Endometrium (tissue), 2 donors: ENCODE measurements around the gene SLC29A3.
"Not testable (repeated sequence)": the region's sequence is repeated elsewhere in the genome, so short reads cannot be mapped to it uniquely, and the experiment has no call there.

Source experiments
- FAIRE-seq: peaks from 2 replicates; lab custom pipeline; 2012; peaks lifted over from hg19 to GRCh38; lab: Jason Lieb, UNC
- donor health status: control.
- donor health status: control.

The SLC29A3 gene

DNA sequence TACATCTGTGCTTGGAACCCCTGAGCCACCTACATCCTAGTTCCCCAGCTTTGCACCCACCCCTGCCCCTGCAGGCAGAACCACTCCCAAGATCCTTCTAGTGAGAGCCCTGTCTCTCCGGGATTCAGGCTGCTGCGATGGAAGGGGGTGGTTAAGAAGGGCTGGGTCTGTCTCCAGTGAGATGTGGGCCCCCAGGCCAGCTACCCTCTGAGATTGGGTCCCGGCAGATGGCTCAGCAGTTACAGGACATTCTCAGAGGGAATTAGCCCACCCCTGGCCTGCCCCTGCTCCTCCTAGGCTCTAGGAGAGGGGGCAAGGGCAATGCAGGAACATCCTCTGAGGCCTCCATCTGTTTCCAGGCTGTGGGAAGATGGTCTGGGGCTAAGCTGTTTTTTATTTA, 27.7 kb downstream of the SLC29A3 start:
- no peak for FAIRE-seq

DNA sequence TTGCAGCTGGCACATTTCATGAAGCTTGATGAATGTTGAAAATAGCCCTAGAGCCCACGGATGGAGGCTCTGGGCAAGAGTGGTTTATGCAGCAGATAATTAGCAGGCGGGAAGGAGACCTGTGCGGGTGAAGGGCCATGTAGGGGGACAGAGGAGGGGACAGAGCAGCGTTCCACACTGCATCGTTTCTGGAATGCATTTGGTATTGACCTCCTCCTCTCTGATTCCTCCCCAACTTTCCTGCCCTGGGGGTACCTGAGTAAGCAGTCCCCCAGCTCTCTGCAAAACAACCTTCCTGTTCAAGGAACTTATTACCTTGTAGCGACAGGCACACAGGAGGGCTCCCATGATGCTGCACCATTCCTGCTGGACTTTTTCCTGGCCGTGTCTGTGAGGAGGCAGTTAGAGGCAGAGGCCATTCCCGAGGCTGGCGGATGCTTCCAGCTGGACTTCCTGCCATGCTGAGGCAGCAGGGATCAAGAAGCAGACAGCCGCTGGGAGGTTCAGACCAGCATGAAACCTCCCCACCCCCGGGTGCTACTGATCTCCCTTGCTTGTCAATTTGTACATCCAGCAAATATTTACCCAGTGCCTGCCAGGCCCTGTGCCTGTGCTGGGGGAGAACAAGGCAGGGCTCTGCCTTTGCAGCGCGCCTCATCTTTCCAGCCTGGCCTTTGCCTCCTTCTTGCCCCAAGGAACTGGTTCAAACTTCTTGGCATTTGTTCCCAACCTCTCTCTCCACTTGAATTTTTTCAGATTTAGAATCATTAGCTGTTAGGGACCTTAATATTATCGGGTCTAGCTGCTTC, 28.7 kb downstream of the SLC29A3 start:
- FAIRE-seq: no peak

DNA sequence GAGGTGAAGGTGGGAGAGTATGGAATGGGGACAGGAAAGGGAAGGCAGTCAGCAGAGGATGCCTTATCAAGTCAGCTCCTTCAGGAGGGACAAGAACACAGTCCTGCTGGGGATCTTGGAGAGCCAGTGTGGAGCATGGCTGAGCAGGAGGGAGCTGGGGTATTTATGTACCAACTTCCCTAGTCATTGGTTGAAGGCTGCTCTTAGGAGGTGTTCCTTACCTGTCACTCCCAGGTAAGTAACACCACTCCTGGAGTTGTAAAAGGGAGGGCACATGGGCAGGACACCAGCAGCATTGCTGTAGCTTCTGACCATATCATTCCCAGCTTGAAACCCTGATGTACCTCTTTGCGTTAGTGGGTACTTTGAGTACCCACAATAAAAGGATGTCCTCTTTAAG, 29.8 kb downstream of the SLC29A3 start:
- FAIRE-seq: no peak

DNA sequence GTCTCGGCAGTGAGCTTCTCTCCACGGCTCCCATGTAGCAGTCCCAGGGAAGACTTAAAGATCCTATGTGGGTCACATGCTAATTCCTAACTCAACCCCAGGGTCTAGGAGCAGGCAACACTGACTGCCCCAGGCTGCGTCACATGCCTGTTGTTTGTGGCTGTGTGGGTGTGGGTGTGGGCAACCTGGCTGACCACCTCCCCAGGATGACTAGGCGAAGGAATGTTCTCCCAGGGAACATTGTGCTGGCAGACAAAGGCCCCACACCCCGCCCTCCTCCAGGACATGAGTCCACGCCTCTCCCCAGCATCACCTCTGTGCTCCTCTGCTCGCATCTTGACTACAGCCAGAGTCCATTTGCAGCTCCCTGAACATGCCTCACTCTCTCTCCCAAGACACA, 30.3 kb downstream of the SLC29A3 start:
- FAIRE-seq: no peak

DNA sequence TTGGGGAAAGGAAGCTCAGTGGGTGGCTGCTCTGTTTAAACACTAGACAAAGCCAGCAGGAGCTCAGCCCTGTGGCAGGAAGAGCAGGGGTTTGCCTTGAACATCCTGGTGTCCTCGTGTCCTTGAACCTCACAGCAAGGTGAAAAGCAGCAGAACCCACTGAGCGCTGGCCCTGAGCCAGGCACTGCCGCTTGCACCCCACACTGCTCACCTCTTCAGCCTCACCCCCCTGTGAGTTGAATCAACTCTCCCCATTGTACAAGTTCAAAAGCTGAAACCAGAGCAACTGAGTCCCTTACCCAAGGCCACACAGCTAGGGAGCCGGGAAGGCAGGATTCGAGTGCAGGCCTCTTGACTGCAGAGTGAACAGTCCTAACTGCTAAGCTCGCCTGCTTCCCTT, 32.0 kb downstream of the SLC29A3 start:
- FAIRE-seq: no peak

DNA sequence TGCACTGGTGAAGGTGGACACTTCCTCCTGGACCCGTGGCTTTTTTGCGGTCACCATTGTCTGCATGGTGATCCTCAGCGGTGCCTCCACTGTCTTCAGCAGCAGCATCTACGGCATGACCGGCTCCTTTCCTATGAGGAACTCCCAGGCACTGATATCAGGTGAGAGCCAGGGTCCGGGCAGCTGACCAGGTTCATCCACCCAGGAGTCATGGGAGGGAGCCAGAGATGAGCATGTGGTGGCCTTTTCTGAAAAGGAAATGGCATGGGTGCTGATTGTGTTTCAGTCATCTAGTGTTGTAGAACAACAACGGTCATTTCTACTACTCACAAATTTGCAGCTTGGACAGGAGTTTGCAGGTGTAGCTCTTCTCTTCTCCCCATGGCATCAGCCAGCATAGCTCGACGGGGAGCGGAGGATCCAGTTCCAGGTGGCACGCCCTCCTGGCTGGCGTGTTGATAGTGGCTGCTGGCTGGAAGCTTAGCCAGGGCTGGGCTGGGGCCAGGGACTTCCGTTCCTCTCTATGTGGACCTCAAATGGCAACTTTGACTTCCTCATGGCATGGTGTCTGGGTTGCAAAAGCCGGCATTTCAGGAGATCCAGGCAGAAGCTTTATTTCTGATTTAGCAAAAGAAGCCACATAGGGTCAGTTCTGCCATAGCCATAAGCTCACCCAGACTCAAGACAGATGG, 32.7 kb downstream of the SLC29A3 start:
- FAIRE-seq: no peak

DNA sequence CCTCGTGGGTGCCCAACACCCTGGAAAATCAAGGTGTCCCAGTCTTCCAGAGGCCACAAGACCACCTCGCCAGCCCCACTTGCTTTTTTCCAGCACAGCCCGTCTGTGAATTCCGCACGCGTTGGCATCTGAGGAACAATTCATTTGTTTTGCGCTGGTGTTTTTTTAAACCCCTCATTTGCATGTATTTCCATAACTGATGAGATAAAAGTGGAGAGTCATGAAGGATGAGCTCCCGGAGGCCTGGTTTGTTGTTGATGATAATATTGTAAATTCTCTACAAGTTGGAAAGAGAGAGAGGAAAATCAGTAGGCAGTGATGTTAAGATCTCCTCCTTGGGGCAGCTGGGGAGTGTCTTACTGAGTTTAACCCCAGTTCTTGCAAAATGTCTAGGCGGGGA, 34.6 kb downstream of the SLC29A3 start:
- no peak for FAIRE-seq

DNA sequence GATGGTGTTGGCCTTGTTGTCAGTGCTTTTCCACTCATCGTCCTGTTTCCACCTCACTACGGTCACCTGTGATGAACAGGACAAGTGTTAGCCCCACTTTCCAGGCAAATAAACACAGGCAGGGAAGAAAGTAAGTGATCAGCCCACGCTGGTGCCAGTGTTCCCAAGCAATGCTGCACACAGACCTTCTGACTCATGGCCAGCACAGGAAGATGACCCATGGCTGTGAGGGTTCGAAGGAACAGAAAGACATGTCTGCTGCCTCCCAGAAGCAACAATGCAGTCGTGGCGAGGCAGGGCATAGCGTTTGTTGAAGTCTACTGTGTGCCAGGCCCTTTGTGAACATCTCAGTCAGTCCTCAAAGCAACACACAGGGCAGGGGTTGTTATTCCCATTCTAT, 35.7 kb downstream of the SLC29A3 start:
- FAIRE-seq: no peak

DNA sequence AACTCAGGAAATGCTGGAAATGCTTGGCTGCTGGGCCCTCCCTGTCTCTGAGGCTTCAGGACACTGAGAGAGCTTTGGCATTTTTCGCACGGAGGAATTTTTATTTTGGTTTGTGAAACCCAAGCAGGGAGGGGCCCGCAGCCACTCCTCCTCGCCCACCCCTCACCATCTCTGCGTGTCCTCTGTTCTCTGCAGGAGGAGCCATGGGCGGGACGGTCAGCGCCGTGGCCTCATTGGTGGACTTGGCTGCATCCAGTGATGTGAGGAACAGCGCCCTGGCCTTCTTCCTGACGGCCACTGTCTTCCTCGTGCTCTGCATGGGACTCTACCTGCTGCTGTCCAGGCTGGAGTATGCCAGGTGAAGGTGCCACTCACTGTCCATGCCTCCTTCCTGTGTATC, 36.8 kb downstream of the SLC29A3 start:
- FAIRE-seq: no peak

DNA sequence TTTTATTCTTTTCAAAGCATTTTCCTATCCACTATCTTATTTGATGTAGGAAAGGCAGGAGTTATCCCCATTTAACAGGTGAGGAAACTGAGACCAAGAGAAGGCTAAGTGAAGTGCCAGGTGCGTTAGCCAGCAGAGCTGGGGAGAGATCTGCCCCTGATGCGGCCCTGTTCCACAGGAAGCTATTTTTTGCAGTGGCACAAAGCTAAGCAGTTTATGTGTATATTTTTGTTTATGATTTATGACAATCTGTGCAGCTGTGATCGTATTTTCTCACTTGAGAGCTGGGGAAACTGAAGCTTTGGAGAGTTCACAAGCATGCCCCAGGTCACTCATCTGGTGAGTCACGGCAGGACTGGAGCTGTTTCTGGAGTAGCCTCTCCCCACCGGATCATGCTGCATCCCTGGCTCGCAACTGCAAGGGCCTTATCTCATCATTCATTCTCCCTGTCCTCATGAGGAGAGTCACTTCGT, 38.8 kb downstream of the SLC29A3 start:
- no peak for FAIRE-seq

DNA sequence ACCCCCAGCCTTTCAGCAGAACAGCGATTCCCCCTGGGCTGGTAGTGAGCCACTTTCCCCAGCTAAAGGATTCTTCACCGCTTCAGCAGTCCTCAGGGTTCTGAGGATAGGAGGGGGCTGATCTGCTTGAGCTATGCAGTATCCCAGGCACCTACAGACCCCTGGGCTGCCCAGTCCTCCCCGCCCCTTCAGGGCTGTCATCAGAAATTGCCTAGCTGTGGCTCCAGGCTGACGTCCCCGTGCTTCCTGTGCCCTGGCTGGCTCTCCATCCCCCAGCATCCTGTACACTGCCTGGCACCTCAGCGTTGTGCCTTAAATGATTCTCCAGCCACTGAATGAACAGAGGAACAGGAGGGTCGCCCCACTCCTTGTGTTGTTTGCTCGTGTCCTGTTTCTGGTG, 39.2 kb downstream of the SLC29A3 start:
- FAIRE-seq: no peak

DNA sequence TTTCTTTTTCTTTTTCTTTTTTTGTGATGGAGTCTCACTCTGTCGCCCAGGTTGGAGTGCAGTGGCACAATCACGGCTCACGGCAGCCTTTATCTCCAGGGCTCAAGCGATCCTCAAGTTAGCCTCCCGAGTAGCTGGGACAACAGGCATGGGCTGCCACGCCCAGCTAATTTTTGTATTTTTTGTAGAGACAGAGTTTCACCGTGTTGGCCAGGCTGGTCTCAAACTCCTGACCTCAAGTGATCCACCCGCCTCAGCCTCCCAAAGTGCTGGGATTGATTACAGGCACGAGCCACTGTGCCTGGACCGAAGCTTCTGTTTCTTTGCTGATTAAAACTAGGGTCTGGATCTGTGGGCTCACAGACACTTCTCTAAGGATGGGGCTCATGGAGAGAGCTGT, 39.8 kb downstream of the SLC29A3 start:
- not testable (repeated sequence) for FAIRE-seq

DNA sequence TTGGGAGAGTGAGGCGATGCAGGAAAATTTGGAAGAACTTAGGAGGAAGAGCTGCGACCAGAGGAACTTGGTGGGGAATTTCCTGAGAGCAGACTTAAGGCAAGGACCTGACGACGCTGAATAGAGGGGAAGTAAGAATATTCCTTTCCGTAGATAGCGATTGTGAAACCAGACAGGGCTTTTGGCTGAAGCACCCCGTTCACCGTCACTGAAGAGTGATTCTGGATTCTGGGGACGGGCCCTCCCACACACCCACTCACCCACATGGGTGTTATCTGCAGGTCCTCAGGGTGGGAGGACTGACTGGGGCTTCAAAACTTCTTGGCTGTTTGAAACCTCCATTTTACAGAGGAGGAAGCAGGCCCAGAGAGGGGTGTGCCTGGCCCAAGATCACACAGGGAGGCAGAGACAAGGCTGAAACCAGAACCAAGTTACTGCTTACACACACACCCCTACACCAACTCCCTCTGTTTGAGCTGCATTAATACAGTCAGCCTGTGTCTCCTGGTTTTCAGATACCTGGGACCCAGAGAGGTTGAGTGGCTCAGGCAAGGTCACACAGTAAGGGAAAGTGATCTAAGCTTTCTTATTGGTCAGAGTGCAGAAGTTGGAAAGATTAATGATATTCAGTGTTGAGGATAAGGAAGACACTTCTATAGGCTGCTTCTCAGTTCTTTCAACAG, 40.4 kb downstream of the SLC29A3 start:
- no peak for FAIRE-seq

DNA sequence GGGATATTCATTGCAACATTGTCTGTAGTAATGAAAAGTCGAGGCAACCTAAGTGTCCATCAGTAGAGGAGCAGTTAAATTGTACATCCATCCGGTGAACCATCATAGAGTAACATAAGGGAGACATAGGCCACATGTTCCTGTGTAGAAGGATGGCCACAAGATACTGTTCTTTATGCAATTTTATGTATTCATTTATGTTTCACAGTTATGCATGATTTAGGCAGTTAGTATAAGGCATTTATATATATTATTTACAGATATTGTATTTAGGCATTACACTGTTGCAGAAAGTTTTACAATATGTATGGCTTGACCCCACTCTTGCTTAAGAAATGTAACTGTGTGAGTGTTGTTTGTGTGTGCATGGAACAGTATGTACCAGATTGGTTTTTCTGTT, 41.7 kb downstream of the SLC29A3 start:
- FAIRE-seq: no peak

DNA sequence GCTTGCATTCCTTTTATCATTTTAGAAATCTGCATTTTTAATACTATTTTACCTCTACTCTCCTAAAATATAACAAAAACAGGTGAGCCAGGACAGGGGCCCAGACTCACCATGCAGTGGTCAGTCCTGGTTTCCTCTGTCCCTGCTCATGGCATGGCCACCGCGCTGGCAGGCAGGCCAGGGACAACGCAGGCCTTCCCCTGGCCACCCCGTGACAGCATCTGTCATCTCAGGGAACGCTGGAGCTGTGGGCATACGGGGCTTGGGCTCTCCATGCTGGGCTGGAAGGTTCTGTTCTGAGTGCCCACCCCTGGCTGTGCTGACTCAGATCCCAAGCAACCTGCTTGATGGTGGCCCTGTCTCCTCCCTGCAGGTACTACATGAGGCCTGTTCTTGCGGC, 42.5 kb downstream of the SLC29A3 start:
- FAIRE-seq: no peak

DNA sequence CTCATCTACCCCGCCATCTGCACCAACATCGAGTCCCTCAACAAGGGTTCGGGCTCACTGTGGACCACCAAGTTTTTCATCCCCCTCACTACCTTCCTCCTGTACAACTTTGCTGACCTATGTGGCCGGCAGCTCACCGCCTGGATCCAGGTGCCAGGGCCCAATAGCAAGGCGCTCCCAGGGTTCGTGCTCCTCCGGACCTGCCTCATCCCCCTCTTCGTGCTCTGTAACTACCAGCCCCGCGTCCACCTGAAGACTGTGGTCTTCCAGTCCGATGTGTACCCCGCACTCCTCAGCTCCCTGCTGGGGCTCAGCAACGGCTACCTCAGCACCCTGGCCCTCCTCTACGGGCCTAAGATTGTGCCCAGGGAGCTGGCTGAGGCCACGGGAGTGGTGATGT, 43.1 kb downstream of the SLC29A3 start:
- no peak for FAIRE-seq

DNA sequence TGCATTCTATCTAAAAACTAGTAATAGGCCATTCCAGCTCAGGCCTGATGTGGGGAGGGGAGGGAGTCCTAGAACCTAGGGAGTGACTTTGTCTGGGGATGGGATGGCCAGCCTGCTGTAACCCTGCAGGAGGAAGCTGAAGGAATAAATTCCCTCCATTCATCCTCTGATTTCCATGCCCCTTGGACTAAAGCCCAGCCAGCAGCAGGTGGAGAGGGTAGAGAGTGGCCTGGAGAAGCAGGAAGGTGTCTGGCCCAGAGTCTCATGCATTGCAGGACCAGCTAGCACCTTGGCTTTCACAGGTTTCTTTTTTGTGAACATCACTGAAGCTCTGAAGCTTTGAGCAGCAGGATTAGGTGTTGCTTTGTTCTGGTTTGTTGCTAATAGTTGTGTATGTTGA, 44.9 kb downstream of the SLC29A3 start:
- no peak for FAIRE-seq

DNA sequence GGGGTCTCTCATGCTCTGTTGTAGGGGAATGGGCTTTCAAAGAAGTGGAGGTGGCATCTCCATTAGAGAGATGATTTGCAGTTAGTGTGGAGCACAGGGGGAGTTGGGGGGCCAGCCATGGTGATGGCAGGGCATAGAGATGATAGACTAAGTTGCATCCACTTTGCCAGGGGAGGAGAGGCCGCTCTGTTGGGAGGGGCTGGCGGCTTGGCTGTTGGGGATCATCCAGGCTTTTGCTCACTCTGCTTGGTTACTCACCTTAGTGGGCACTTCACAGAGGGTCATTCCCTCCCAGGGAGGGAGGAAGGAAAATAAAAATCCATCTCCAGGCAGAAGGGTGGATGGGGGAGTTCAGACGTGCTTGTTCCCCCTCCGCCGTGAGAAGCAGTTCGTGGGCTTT, 46.3 kb downstream of the SLC29A3 start:
- no peak for FAIRE-seq

DNA sequence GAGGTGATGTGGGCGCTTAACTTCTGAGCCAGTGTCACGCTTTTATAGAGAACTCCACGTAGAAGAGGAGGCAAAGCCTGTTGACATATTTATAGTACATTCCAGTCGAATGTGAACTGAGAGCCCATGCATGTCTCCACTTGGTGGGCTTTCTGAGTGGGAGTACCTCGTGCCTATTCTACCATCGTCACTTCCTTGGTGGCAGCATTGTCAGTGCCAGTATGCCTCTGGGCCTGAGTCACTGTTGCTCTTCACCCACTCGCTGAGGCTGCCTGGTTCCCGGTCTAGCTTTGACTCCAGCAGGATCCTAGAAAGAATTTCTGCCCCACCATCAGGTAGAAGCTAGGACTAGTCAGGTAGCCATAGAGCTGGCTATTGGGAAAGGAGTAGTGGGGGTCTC, 47.6 kb downstream of the SLC29A3 start:
- no peak for FAIRE-seq

DNA sequence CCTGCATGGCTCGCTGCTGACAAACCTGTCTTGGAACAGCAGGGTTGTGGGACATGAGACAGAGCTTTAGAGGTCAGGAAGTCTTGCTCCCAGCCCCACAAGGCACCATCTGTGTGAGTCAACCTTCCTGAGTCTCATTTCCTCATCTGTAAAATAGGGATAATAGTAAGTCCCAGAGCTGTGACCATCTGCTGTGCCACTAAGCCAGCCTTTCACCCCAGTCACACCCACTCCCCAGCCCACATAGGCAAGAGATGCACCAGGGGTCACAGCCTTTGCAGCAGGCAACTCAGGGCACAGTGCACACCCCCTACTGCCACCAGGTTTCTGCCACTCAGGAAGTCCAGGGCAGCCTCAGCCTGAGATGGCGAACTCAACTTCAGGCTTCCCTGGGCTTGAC, 48.2 kb downstream of the SLC29A3 start:
- FAIRE-seq: no peak

DNA sequence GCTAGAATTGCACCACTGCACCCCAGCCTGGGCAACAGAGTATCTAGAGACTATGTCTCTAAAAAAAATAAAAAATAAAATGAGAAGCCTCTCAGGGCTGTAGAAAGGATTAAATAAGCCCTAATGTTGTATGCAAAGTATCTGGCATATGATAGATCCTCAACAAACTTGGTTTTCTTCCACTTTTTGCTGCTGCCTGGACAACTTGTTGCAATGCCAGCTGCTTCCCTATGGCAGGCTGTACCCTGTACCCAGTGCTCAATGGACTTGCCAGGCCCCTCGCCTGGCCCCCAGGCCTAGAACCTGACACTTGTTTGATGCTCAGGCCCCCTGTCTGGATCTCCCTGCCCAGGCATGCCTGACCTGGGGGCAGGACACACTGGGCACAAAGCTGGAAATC, 49.1 kb downstream of the SLC29A3 start:
- FAIRE-seq: no peak

DNA sequence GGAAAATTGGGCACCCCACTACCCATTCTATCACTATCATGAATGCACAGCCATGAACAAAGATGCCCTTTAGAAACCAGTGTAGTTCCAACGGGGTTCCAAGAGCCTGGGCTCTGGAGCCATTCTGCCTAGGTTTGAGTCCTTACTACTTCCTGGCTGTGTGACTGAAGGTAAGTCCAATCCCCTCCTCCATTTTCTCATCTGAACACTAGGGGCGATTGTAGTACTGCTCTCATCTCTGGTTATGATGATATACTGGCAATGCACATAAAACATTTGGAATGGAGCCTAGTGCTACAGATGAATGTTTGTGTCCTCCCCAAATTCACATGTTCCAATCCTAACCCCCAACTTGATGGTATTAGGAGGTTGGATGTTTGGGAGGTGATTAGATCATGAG, 49.6 kb downstream of the SLC29A3 start:
- FAIRE-seq: no peak

DNA sequence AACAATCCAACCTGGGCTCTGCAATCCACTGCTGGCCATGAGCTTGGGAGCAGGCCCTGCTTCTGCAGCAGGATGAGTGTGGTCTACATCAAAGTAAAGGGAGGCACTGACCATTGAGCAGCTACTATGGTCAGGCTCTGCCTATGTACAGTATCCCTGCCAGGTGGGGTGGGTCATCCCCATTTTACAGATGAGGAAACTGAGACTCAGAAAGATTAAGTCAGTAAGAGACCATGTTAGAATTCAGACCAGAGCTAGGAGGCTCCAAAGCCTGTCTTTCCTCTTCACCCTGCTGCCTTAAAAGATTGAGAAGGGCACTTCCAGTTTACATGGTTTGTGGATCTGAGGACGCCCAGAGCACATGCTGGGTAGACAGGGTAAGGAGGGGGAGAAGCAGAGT, 50.5 kb downstream of the SLC29A3 start:
- FAIRE-seq: no peak
